Subcutaneous abdominal adipose tissue (tissue), 5 donors: ENCODE measurements around the gene MAPK13.

Experiments used
- H3K27ac ChIP-seq: one replicate; pipeline ENCODE4 v1.7.0; 2013; ENCODE audit warnings: low read depth, mild to moderate bottlenecking, inconsistent platforms, low read length, moderate library complexity
- H3K27me3 ChIP-seq, 5 donors: one replicate each; pipeline ENCODE4 v1.7.0; 2013; ENCODE audit warnings: low read length in 5 of 5, inconsistent platforms in 1 of 5; ENCODE audit not compliant: control insufficient read depth in 5 of 5, insufficient read depth in 4 of 5
- H3K36me3 ChIP-seq, 5 donors: one replicate each; pipeline ENCODE4 v1.7.0; 2013; ENCODE audit warnings: low read length in 5 of 5; ENCODE audit not compliant: control insufficient read depth in 5 of 5, insufficient read depth in 5 of 5
- H3K4me1 ChIP-seq, 5 donors: one replicate each; pipeline ENCODE4 v1.7.0; 2013; ENCODE audit warnings: low read length in 5 of 5, mild to moderate bottlenecking in 3 of 5, moderate library complexity in 1 of 5; ENCODE audit not compliant: control insufficient read depth in 5 of 5, insufficient read depth in 5 of 5
- H3K4me3 ChIP-seq, 5 donors: one replicate each; pipeline ENCODE4 v1.7.0; 2013; ENCODE audit warnings: low read length in 5 of 5, low read depth in 1 of 5
- H3K9ac ChIP-seq, 5 donors: one replicate each; pipeline ENCODE4 v1.7.0; 2013; ENCODE audit warnings: low read length in 5 of 5, mild to moderate bottlenecking in 4 of 5, moderate library complexity in 3 of 5
- H3K9me3 ChIP-seq, 5 donors: one replicate each; pipeline ENCODE4 v1.7.0; 2013; ENCODE audit warnings: low read length in 5 of 5; ENCODE audit not compliant: control insufficient read depth in 5 of 5
- donor health status: healthy.
- donor health status: healthy.
- donor health status: healthy.
- donor health status: healthy.
- donor health status: healthy.

MAPK13 gene

GRCh38 chr6:36142971-36143838, 12.9 kb downstream of the MAPK13 start:
- no peaks in the 10 kb centered on the region for H3K9me3 ChIP-seq
- H3K27me3 ChIP-seq = no peaks in the 10 kb centered on the region
- H3K4me3 ChIP-seq = no peak overlapping the region
- H3K27ac ChIP-seq = no peak overlapping the region
- H3K36me3 ChIP-seq = peaks cover 0 to 7% (median 0%) of the 10 kb centered on the region in 5 donors
- peaks cover 0 to 6% (median 0%) of the 10 kb centered on the region in 5 donors for H3K4me1 ChIP-seq
- no peak overlapping the region for H3K9ac ChIP-seq

- peaks cover 5 to 16% (median 11%) of the 10 kb centered on the region in 5 donors for H3K4me1 ChIP-seq
- no peak overlapping the region for H3K4me3 ChIP-seq
- H3K27ac ChIP-seq = no peak overlapping the region
- H3K36me3 ChIP-seq = no peaks in the 10 kb centered on the region
- no peaks in the 10 kb centered on the region for H3K27me3 ChIP-seq
- H3K9me3 ChIP-seq = no peaks in the 10 kb centered on the region
- no peak overlapping the region for H3K9ac ChIP-seq
These were observed 15.2 kb downstream of the MAPK13 start for GRCh38 chr6:36145495-36145894.

GRCh38 chr6:36147294-36147693, 17.0 kb downstream of the MAPK13 start:
- no peaks in the 10 kb centered on the region for H3K9me3 ChIP-seq
- no peak overlapping the region for H3K27ac ChIP-seq
- H3K27me3 ChIP-seq = no peaks in the 10 kb centered on the region
- H3K9ac ChIP-seq = no peak overlapping the region
- no peak overlapping the region for H3K4me3 ChIP-seq
- H3K4me1 ChIP-seq = peaks cover 5 to 21% (median 17%) of the 10 kb centered on the region in 5 donors
- H3K36me3 ChIP-seq = no peaks in the 10 kb centered on the region

GRCh38 chr6:36149476-36149875, 19.2 kb downstream of the MAPK13 start:
- no peaks in the 10 kb centered on the region for H3K27me3 ChIP-seq
- peak overlapping the region; percentile 68 for H3K27ac ChIP-seq
- peaks cover 5 to 21% (median 17%) of the 10 kb centered on the region in 5 donors for H3K4me1 ChIP-seq
- H3K36me3 ChIP-seq = no peaks in the 10 kb centered on the region
- no peaks in the 10 kb centered on the region for H3K9me3 ChIP-seq
- no peak overlapping the region for H3K4me3 ChIP-seq
- H3K9ac ChIP-seq = no peak overlapping the region

- Histone ChIP-seq H3K9me3 (no peaks in the 10 kb centered on the region), H3K4me3 (no peak overlapping the region), H3K27ac (peak overlapping the region; percentile 68), H3K9ac (peak overlapping the region in 1 of 5 donors; percentile 41), H3K4me1 (peaks cover 5 to 21% (median 17%) of the 10 kb centered on the region in 5 donors), H3K36me3 (no peaks in the 10 kb centered on the region), H3K27me3 (no peaks in the 10 kb centered on the region)
These were observed 20.0 kb downstream of the MAPK13 start for GRCh38 chr6:36150283-36150682.

GRCh38 chr6:36154286-36154685, 24.0 kb downstream of the MAPK13 start:
- no peak overlapping the region for H3K4me3 ChIP-seq
- no peaks in the 10 kb centered on the region for H3K9me3 ChIP-seq
- H3K27me3 ChIP-seq = no peaks in the 10 kb centered on the region
- H3K36me3 ChIP-seq = no peaks in the 10 kb centered on the region
- H3K4me1 ChIP-seq = peaks cover 5 to 17% (median 15%) of the 10 kb centered on the region in 5 donors
- H3K27ac ChIP-seq = no peak overlapping the region
- H3K9ac ChIP-seq = no peak overlapping the region

- H3K9me3 ChIP-seq = peaks cover 0 to 5% (median 0%) of the 10 kb centered on the region in 5 donors
- H3K27ac ChIP-seq = no peak overlapping the region
- H3K4me1 ChIP-seq = peaks cover 0 to 5% (median 3%) of the 10 kb centered on the region in 5 donors
- H3K36me3 ChIP-seq = no peaks in the 10 kb centered on the region
- no peak overlapping the region for H3K4me3 ChIP-seq
- H3K27me3 ChIP-seq = no peaks in the 10 kb centered on the region
- H3K9ac ChIP-seq = no peak overlapping the region
These were observed 25.3 kb downstream of the MAPK13 start for GRCh38 chr6:36155662-36156061.

- Histone ChIP-seq H3K4me1 (no peaks in the 10 kb centered on the region), H3K27me3 (no peaks in the 10 kb centered on the region), H3K9me3 (peaks cover 0 to 5% (median 0%) of the 10 kb centered on the region in 5 donors), H3K27ac (no peak overlapping the region), H3K9ac (no peak overlapping the region), H3K4me3 (no peak overlapping the region), H3K36me3 (no peaks in the 10 kb centered on the region)
These were observed 29.9 kb downstream of the MAPK13 start for GRCh38 chr6:36160147-36160760.

GRCh38 chr6:36169023-36170007, 39.0 kb downstream of the MAPK13 start:
- no peaks in the 10 kb centered on the region for H3K4me1 ChIP-seq
- H3K9ac ChIP-seq = no peak overlapping the region
- H3K27me3 ChIP-seq = no peaks in the 10 kb centered on the region
- no peaks in the 10 kb centered on the region for H3K36me3 ChIP-seq
- H3K4me3 ChIP-seq = no peak overlapping the region
- no peaks in the 10 kb centered on the region for H3K9me3 ChIP-seq
- no peak overlapping the region for H3K27ac ChIP-seq
